Prostate gland (tissue), 2 donors: ENCODE data around the gene MAP4. TPM values are rescaled to one million over a fixed set of nuclear protein-coding genes. Genes with fewer than 3 reads are reported as not detected.

ENCODE experiments used
- DNase-seq: peaks from one replicate; pipeline ENCODE4 v3.0.0-alpha.2; 2019; ENCODE audit warnings: low spot score
- H3K27ac ChIP-seq, 2 donors: fragments of 200-600 bp; sonication (generic); 2 replicates each; pipeline ENCODE4 v1.5.1; 2017 to 2019
- H3K27me3 ChIP-seq: fragments of 200-600 bp; sonication (generic); replicated peaks from 2 replicates; pipeline ENCODE4 v1.5.1; 2019; ENCODE audit not compliant: insufficient read depth
- H3K36me3 ChIP-seq, 2 donors: fragments of 200-600 bp; sonication (generic); 1 replicate in 1 of 2; 2 replicates in 1 of 2; pipeline versions ENCODE4 v1.5.1 to v1.8.1; 2017 to 2019
- H3K4me1 ChIP-seq: fragments of 200-600 bp; sonication (generic); replicated peaks from 2 replicates; pipeline ENCODE4 v1.5.1; 2019
- H3K4me3 ChIP-seq, 2 donors: fragments of 200-600 bp; sonication (generic); 2 replicates each; pipeline ENCODE4 v1.5.1; 2017 to 2019
- H3K9me3 ChIP-seq: fragments of 200-600 bp; sonication (generic); 2 replicates; pipeline ENCODE4 v1.5.1; 2017
- POLR2A ChIP-seq: fragments of 450-650 bp; IDR thresholded peaks from one replicate; pipeline ENCODE4 v1.6.1; 2016; ENCODE audit warnings: antibody characterized with exemption, mild to moderate bottlenecking
- POLR2AphosphoS5 ChIP-seq: sonication (generic); formaldehyde crosslinking; IDR thresholded peaks from one replicate; pipeline ENCODE4 v1.6.1; 2017; ENCODE audit warnings: antibody characterized with exemption
- WGBS: methylation state at CpG from one replicate; pipeline ENCODE4 v1.1.5; 2018; 5-methylcytosine and 5-hydroxymethylcytosine counted together
- intact Hi-C: fragments of 100-400 bp; cut with DNase I; formaldehyde crosslinking; loops from one replicate; pipeline ENCODE4 v1.14.2; 2022
- total RNA-seq, 2 donors: library from RNA; depleted of rRNA; stranded (reverse); fragments of >200 nt; gene quantifications; one replicate each; pipeline ENCODE4 v1.1.0, GENCODE V29; 2016
- TF ChIP-seq, protein P1 (sequence below), 4 experiments: fragments of 200-600 bp in 2 of 4; fragments of 450-650 bp in 2 of 4; sonication (generic) in 2 of 4; IDR thresholded peaks; 1 replicate in 3 of 4; 2 replicates in 1 of 4; pipeline ENCODE4 v1.5.1; 2016 to 2019; ENCODE audit warnings: antibody characterized with exemption in 4 of 4, mild to moderate bottlenecking in 2 of 4, moderate library complexity in 2 of 4

Gene MAP4
- total RNA-seq, 2 donors from 2014 or later, result 74.3 to 230 TPM

DNA sequence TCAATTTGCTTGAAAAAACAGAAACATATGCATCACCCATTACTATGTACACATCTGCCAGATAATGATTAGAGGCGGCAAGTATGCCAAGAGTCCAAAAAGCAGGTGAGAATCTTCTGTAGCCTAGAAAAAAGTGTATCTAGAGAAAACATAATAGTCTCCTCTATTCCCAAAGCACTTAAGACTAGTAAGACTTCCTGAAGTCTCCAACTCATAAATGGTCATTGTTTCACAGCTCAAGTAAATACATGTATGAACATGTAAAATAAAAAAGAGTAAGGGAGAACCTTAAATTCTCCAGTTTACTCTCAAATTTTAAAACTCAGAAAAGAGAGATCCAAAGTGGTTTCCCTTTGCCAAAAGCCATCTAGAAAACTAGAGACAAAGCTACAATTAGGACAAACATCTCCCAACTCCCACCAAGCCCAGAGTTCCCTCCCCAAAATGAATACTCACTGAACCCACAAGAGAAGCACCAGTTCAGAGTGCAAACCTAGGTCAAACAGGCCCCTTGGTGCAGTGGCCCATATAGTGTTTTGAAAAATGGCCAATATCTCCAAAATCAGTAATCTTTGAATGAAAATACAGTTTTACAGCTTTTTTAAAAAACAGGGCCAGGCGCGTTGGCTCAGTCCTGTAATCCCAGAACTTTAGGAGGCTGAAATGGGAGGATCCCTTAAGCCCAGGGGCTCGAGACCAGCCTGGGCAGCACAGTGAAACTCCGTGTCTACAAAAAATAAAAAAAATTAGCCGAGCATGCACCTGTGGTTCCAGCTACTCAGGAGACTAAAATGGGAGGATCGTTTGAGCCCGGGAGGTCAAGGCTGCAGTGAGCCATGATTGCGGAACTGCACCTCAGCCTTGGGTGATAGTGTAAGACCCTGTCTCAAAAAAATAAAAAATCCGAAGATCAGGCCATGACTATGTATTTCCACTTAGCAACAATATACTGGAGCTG lies 11.0 kb upstream of the MAP4 start:
- intact Hi-C loops, result no loop called here
- no peak for TF ChIP-seq POLR2AphosphoS5
- TF ChIP-seq, protein P1, sequence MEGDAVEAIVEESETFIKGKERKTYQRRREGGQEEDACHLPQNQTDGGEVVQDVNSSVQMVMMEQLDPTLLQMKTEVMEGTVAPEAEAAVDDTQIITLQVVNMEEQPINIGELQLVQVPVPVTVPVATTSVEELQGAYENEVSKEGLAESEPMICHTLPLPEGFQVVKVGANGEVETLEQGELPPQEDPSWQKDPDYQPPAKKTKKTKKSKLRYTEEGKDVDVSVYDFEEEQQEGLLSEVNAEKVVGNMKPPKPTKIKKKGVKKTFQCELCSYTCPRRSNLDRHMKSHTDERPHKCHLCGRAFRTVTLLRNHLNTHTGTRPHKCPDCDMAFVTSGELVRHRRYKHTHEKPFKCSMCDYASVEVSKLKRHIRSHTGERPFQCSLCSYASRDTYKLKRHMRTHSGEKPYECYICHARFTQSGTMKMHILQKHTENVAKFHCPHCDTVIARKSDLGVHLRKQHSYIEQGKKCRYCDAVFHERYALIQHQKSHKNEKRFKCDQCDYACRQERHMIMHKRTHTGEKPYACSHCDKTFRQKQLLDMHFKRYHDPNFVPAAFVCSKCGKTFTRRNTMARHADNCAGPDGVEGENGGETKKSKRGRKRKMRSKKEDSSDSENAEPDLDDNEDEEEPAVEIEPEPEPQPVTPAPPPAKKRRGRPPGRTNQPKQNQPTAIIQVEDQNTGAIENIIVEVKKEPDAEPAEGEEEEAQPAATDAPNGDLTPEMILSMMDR (IDR thresholded peaks at IDR 0.05), result no peak
- TF ChIP-seq POLR2A, result no peak
- WGBS, result 67% methylated on average over 10 of the region's 10 CpGs
- Histone ChIP-seq H3K9me3 (no peaks in the 10 kb centered on the region), H3K36me3 (no peaks in the 10 kb centered on the region), H3K27ac (no peak overlapping the region), H3K4me1 (no peaks in the 10 kb centered on the region), H3K27me3 (no peaks in the 10 kb centered on the region), H3K4me3 (no peak overlapping the region)
- no peak for DNase-seq

DNA sequence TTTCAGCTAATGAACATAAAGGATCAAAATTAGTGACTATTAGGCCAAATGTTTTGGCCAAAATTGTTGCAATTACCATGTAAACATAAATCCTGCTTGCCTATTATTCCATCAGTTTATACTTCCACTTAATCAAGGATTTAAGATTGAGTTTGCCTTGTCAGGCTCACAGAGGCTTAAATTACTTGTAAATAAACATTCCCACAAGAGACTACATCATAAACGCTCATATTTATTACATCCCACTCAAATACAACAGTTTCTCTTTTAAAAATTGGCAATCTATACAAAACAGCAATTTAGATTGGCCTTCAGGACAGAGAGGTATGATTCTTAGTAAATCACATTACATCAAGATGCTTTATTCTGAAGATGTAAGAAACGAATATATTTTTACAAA lies 9.9 kb upstream of the MAP4 start:
- no peaks in the 10 kb centered on the region for H3K36me3 ChIP-seq
- H3K9me3 ChIP-seq, result no peaks in the 10 kb centered on the region
- no peak overlapping the region for H3K27ac ChIP-seq
- no peak for DNase-seq
- WGBS, result 32% methylated on average over 2 of the region's 2 CpGs
- TF ChIP-seq, protein P1 (IDR thresholded peaks at IDR 0.05), result no peak
- TF ChIP-seq POLR2A (no peak), POLR2AphosphoS5 (no peak)
- H3K4me1 ChIP-seq, result no peaks in the 10 kb centered on the region
- no peaks in the 10 kb centered on the region for H3K27me3 ChIP-seq
- no peak overlapping the region for H3K4me3 ChIP-seq
- intact Hi-C loops, result no loop called here

DNA sequence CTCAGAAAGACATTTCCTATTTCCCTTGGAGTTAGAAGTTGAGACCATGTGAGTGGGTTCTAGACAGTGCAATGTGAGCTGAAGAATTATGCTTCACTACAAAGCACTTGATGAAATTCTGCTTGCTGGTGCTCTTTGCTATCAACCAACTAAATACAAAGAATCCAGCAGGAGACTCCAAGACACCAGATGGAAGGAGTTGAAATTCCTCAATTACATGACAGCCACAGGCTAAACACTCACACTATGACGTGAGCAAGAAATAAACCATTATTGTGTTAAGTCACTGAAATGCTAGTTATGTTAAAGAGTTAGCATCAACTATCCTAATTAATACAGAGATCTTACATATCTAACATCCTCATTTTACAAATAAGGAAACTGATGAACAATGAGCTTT lies 8.2 kb upstream of the MAP4 start:
- H3K4me1 ChIP-seq, result no peaks in the 10 kb centered on the region
- intact Hi-C loops, result no loop called here
- no peak overlapping the region for H3K27ac ChIP-seq
- H3K27me3 ChIP-seq, result no peaks in the 10 kb centered on the region
- WGBS, result 57% methylated on average over 1 of the region's 1 CpG
- no peaks in the 10 kb centered on the region for H3K9me3 ChIP-seq
- no peak overlapping the region for H3K4me3 ChIP-seq
- no peak for DNase-seq
- no peaks in the 10 kb centered on the region for H3K36me3 ChIP-seq
- TF ChIP-seq POLR2A (no peak), POLR2AphosphoS5 (no peak)
- TF ChIP-seq, protein P1 (IDR thresholded peaks at IDR 0.05), result no peak

DNA sequence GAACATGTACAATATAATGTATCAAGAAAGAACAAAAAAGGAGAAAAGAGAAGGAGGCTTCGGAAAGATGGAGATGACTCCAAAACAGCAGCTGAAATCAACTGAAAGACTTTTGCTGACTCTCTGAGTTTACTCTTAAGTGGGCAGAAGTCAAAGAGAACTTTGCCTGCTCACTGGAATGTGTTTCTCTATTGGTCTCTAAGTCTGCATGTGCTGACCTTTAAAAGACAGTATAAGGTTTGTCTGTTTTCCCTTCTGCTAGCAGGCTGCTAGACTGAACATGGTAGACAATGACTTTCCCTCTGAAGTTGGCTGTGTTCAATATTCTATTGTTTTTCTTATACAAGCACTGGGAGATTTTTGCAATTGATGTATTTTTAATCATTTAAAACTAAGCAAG lies 7.2 kb upstream of the MAP4 start:
- Histone ChIP-seq H3K4me3 (no peak overlapping the region), H3K9me3 (no peaks in the 10 kb centered on the region), H3K27ac (no peak overlapping the region), H3K27me3 (no peaks in the 10 kb centered on the region), H3K4me1 (no peaks in the 10 kb centered on the region), H3K36me3 (no peaks in the 10 kb centered on the region)
- no peak for TF ChIP-seq POLR2AphosphoS5
- no peak for TF ChIP-seq POLR2A
- TF ChIP-seq, protein P1 (IDR thresholded peaks at IDR 0.05), result no peak
- 92% methylated on average over 1 of the region's 1 CpG for WGBS
- no peak for DNase-seq
- intact Hi-C loops, result no loop called here

DNA sequence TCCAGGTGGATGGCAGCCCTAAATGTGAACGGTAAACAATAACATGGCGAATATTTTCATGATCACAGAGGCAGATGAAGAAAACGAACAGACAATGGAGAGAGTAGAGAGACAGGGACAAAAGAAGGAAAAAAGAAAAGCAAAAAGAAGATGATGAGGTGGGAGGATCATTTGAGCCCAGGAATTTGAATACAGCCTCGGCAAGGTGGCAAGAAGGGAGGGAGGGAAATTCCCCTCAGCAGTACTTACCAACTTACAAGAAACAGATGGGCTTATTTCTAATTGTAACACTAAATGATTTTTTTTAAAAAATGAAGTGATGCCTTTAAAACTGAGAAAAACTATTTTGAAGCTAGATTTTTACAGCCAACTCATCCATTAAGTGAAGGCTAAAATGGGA lies 6.0 kb upstream of the MAP4 start:
- no peaks in the 10 kb centered on the region for H3K36me3 ChIP-seq
- DNase-seq, result no peak
- no peaks in the 10 kb centered on the region for H3K27me3 ChIP-seq
- no peak overlapping the region for H3K27ac ChIP-seq
- no peaks in the 10 kb centered on the region for H3K4me1 ChIP-seq
- no peaks in the 10 kb centered on the region for H3K9me3 ChIP-seq
- H3K4me3 ChIP-seq, result no peak overlapping the region
- 80% methylated on average over 4 of the region's 4 CpGs for WGBS
- intact Hi-C loops, result no loop called here
- TF ChIP-seq, protein P1 (IDR thresholded peaks at IDR 0.05), result no peak
- TF ChIP-seq POLR2A, result no peak
- TF ChIP-seq POLR2AphosphoS5, result no peak
